Vagina (tissue), 2 donors: ENCODE data around the gene ELF1.

Source experiments
- POLR2A ChIP-seq, 2 donors: fragments of 450-650 bp; IDR thresholded peaks; one replicate each; pipeline ENCODE4 v1.6.1; 2017; ENCODE audit warnings: antibody characterized with exemption in 2 of 2, mild to moderate bottlenecking in 2 of 2, moderate library complexity in 2 of 2
- POLR2AphosphoS5 ChIP-seq, 2 donors: sonication (generic); formaldehyde crosslinking; IDR thresholded peaks; one replicate each; pipeline ENCODE4 v1.9.0; 2017; ENCODE audit warnings: antibody characterized with exemption in 2 of 2, mild to moderate bottlenecking in 2 of 2, low read depth in 1 of 2; ENCODE audit not compliant: insufficient read depth in 1 of 2
- TF ChIP-seq, protein P1 (sequence below), 3 experiments: fragments of 450-650 bp in 2 of 3; fragments of 200-600 bp in 1 of 3; sonication (generic) in 1 of 3; IDR thresholded peaks; one replicate each; pipeline ENCODE4 v1.5.1; 2017 to 2019; ENCODE audit warnings: antibody characterized with exemption in 3 of 3, mild to moderate bottlenecking in 2 of 3, moderate library complexity in 2 of 3

- TF ChIP-seq, protein P1, sequence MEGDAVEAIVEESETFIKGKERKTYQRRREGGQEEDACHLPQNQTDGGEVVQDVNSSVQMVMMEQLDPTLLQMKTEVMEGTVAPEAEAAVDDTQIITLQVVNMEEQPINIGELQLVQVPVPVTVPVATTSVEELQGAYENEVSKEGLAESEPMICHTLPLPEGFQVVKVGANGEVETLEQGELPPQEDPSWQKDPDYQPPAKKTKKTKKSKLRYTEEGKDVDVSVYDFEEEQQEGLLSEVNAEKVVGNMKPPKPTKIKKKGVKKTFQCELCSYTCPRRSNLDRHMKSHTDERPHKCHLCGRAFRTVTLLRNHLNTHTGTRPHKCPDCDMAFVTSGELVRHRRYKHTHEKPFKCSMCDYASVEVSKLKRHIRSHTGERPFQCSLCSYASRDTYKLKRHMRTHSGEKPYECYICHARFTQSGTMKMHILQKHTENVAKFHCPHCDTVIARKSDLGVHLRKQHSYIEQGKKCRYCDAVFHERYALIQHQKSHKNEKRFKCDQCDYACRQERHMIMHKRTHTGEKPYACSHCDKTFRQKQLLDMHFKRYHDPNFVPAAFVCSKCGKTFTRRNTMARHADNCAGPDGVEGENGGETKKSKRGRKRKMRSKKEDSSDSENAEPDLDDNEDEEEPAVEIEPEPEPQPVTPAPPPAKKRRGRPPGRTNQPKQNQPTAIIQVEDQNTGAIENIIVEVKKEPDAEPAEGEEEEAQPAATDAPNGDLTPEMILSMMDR (IDR thresholded peaks at IDR 0.05), result no peak
- TF ChIP-seq POLR2A (IDR thresholded peaks at IDR 0.05) (no peak), POLR2AphosphoS5 (IDR thresholded peaks at IDR 0.05; ENCODE audit: insufficient read depth in 1 of 2, low read depth in 1 of 2) (no peak)
Measured at GRCh38 chr13:40992678-40993518, 26.2 kb downstream of the ELF1 start.
